DND-41 (cell line): Measurements from ENCODE around the gene MVK.

Experiments used
- ATAC-seq: fragments of 200-7000 bp; cut with Tn5 transposase; 3 replicates; pipeline ENCODE4 v1.9.1; 2021; ENCODE audit warnings: low read depth; ENCODE audit not compliant: insufficient read depth
- DNase-seq: peaks from one replicate; pipeline ENCODE4 v3.0.0-alpha.2; 2020
- H2AFZ ChIP-seq: 2 replicates; pipeline ENCODE4 v1.6.0; 2012; ENCODE audit warnings: low read depth, low read length
- H3K27ac ChIP-seq: 2 replicates; pipeline ENCODE4 v1.5.1; 2012; ENCODE audit warnings: low read length, inconsistent platforms
- H3K27me3 ChIP-seq: fragments of 200-600 bp; sonication (generic); 2 replicates; pipeline ENCODE4 v1.6.0; 2012; ENCODE audit warnings: low read length, mild to moderate bottlenecking, inconsistent platforms; ENCODE audit not compliant: insufficient read depth, poor library complexity
- H3K36me3 ChIP-seq: 2 replicates; pipeline ENCODE4 v1.5.1; 2012; ENCODE audit warnings: low read length, inconsistent platforms; ENCODE audit not compliant: insufficient read depth
- H3K4me1 ChIP-seq: 2 replicates; pipeline ENCODE4 v1.5.1; 2012; ENCODE audit warnings: mild to moderate bottlenecking, low read length; ENCODE audit not compliant: insufficient read depth
- H3K4me2 ChIP-seq: 2 replicates; pipeline ENCODE4 v1.6.0; 2012; ENCODE audit warnings: mild to moderate bottlenecking, moderate library complexity, low read length, inconsistent platforms; ENCODE audit not compliant: insufficient read depth
- H3K4me3 ChIP-seq, 2 experiments: fragments of 200-600 bp in 1 of 2; shearing (Covaris generic) in 1 of 2; 2 replicates each; pipeline ENCODE4 v1.5.1; 2012 to 2016; ENCODE audit warnings: inconsistent platforms in 2 of 2, low read length in 2 of 2, mild to moderate bottlenecking in 2 of 2, low read depth in 1 of 2, moderate library complexity in 1 of 2
- H3K79me2 ChIP-seq: 2 replicates; pipeline ENCODE4 v1.6.0; 2012; ENCODE audit warnings: low read length, inconsistent platforms; ENCODE audit not compliant: insufficient read depth
- H3K9ac ChIP-seq: 2 replicates; pipeline ENCODE4 v1.6.0; 2012; ENCODE audit warnings: low read depth, mild to moderate bottlenecking, inconsistent platforms, low read length, moderate library complexity
- H3K9me3 ChIP-seq: 2 replicates; pipeline ENCODE4 v1.5.1; 2012; ENCODE audit warnings: low read length, moderate library complexity, mild to moderate bottlenecking, inconsistent platforms; ENCODE audit not compliant: insufficient read depth, severe bottlenecking
- H4K20me1 ChIP-seq: 2 replicates; pipeline ENCODE4 v1.6.0; 2012; ENCODE audit warnings: low read length; ENCODE audit not compliant: insufficient read depth
- CTCF ChIP-seq: IDR thresholded peaks from 2 replicates; pipeline ENCODE4 v1.5.1; 2012; ENCODE audit warnings: borderline replicate concordance, low read length, moderate library complexity, mild to moderate bottlenecking; ENCODE audit not compliant: poor library complexity, severe bottlenecking; ENCODE audit errors: extremely low read depth
- EZH2 ChIP-seq: IDR thresholded peaks from 3 replicates; pipeline ENCODE4 v1.6.1; 2012; ENCODE audit warnings: borderline replicate concordance, low read depth, mild to moderate bottlenecking, moderate library complexity, low read length, inconsistent platforms; ENCODE audit not compliant: severe bottlenecking

Gene MVK

GRCh38 chr12:109555431-109556315 lies 17.9 kb upstream of the MVK start:
- Histone ChIP-seq H3K9me3 (no peaks in the 10 kb centered on the region), H4K20me1 (peaks cover 4% of the 10 kb centered on the region), H2AFZ (no peak overlapping the region), H3K79me2 (no peaks in the 10 kb centered on the region), H3K4me3 (no peak overlapping the region), H3K4me2 (no peak overlapping the region), H3K4me1 (no peaks in the 10 kb centered on the region), H3K9ac (no peak overlapping the region), H3K27ac (no peak overlapping the region), H3K36me3 (0 out of 2 replicates have a peak, but pooled peaks cover 4% of the 10 kb centered on the region), H3K27me3 (no peaks in the 10 kb centered on the region)
- ATAC-seq (no peak), DNase-seq (no peak)
- no peak for TF ChIP-seq EZH2
- no peak for TF ChIP-seq CTCF

GRCh38 chr12:109557200-109557599 lies 16.4 kb upstream of the MVK start:
- Histone ChIP-seq H3K4me2 (no peak overlapping the region), H4K20me1 (peaks cover 4% of the 10 kb centered on the region), H2AFZ (no peak overlapping the region), H3K9me3 (no peaks in the 10 kb centered on the region), H3K4me3 (no peak overlapping the region), H3K36me3 (peaks cover 16% of the 10 kb centered on the region; the same call in 1 of the 2 replicates), H3K9ac (no peak overlapping the region), H3K4me1 (no peaks in the 10 kb centered on the region), H3K79me2 (no peaks in the 10 kb centered on the region), H3K27ac (no peak overlapping the region), H3K27me3 (no peaks in the 10 kb centered on the region)
- no peak for TF ChIP-seq EZH2
- TF ChIP-seq CTCF, result no peak
- no peak for DNase-seq
- no peak for ATAC-seq

GRCh38 chr12:109557805-109558204 lies 15.8 kb upstream of the MVK start:
- ATAC-seq, result no peak
- Histone ChIP-seq H2AFZ (no peak overlapping the region), H3K27ac (no peak overlapping the region), H3K9me3 (no peaks in the 10 kb centered on the region), H3K79me2 (no peaks in the 10 kb centered on the region), H3K27me3 (no peaks in the 10 kb centered on the region), H3K4me2 (no peak overlapping the region), H3K4me3 (no peak overlapping the region), H3K9ac (no peak overlapping the region), H4K20me1 (peaks cover 4% of the 10 kb centered on the region), H3K36me3 (peaks cover 22% of the 10 kb centered on the region), H3K4me1 (no peaks in the 10 kb centered on the region)
- TF ChIP-seq EZH2, result no peak
- TF ChIP-seq CTCF, result no peak
- no peak for DNase-seq
